ENCODE results near the gene ZBTB7C. TPM values are rescaled to one million over a fixed set of nuclear protein-coding genes. Genes with fewer than 3 reads are reported as not detected.

Gene ZBTB7C
- total and polyA plus RNA-seq, 2 experiments from 2014 or later, result 2.3 to 5.5 TPM

- H3K36me3 ChIP-seq, result no peaks in the 10 kb centered on the region
- no peak for TF ChIP-seq CTCF (IDR thresholded peaks at IDR 0.05; ENCODE audit: low read depth, low read length)
- no peaks in the 10 kb centered on the region for H3K4me1 ChIP-seq (ENCODE audit: low read depth)
- no peak overlapping the region for H3K4me3 ChIP-seq
- DNase-seq (ENCODE audit: low read depth in 1 of 2, low spot score in 1 of 2), result no peak
- no peaks in the 10 kb centered on the region for H3K9me3 ChIP-seq (ENCODE audit: low read depth)
- H3K27me3 ChIP-seq, result no peaks in the 10 kb centered on the region
- no peak overlapping the region for H3K27ac ChIP-seq
Measured at GRCh38 chr18:48203961-48204666, 205.1 kb downstream of the ZBTB7C start.

- no peak for TF ChIP-seq CTCF (IDR thresholded peaks at IDR 0.05; ENCODE audit: low read depth, low read length)
- DNase-seq (ENCODE audit: low read depth in 1 of 2, low spot score in 1 of 2), result no peak
- no peaks in the 10 kb centered on the region for H3K36me3 ChIP-seq
- H3K27ac ChIP-seq, result no peak overlapping the region
- no peaks in the 10 kb centered on the region for H3K9me3 ChIP-seq (ENCODE audit: low read depth)
- no peaks in the 10 kb centered on the region for H3K27me3 ChIP-seq
- no peak overlapping the region for H3K4me3 ChIP-seq
- no peaks in the 10 kb centered on the region for H3K4me1 ChIP-seq (ENCODE audit: low read depth)
Measured at GRCh38 chr18:48203288-48203945, 205.8 kb downstream of the ZBTB7C start.

DNA sequence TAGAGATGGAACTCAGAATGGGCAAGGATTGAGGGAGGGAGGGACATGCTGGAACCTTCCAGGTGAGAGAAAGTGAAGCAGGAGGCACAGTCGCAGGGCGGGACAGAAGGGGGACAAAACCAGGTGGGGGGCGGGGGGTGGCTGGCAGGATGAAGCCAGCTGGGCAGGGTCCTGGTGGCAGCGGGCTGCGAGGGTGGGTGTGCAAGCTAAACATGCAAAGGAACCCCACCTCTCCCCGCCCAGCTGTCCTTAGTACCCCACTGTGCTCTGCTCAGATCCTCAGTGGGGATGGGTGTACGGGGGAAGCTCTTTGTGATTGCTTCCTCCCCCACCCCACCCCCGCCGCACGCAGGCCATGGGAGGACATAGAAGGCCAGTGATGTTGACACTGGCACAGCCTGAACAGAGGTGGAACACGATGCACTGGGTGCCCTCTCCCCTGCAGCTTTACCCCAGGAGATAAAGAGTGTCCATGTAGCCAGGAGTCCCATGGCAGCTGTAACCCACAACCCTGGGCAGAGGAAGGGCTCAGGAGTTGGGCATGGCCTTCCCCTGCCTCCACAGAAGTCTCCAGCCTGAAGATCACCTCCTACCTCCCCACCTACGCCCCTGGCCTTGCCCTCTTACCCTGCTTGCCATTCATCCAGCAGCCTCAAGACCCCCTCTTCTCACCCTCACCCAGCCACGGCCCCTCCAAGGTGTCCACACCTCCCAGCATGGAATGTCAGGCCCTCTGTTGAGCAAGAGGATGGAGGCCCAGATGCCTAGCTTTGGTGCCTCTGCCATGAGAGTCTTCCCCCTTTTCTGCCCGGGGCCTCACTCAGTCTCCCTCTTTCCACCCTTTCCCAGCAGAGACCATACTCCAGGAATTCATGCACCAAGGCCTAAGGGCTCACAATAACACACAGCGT, 206.6 kb downstream of the ZBTB7C start:
- no peak overlapping the region for H3K4me3 ChIP-seq
- no peaks in the 10 kb centered on the region for H3K27me3 ChIP-seq
- no peaks in the 10 kb centered on the region for H3K4me1 ChIP-seq (ENCODE audit: low read depth)
- TF ChIP-seq CTCF (IDR thresholded peaks at IDR 0.05; ENCODE audit: low read depth, low read length), result no peak
- DNase-seq (ENCODE audit: low read depth in 1 of 2, low spot score in 1 of 2), result no peak
- no peaks in the 10 kb centered on the region for H3K36me3 ChIP-seq
- no peak overlapping the region for H3K27ac ChIP-seq
- H3K9me3 ChIP-seq (ENCODE audit: low read depth), result no peaks in the 10 kb centered on the region

DNA sequence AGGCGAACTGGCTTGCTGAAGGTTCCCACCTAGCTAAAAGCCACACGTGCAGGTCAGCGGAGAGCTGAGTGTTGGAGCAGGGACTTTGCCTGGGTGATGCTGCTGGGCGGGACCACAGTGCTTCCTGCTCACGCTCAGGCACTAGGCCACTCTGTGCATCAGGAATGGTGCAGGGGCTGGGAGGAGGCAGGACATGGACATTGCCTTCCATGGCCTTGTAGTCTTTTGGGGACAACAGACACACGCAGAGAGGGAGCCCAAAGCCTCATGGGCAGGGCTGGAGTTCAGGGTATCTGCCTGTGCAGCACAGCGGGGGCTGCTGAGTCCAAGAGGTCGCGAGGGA, 207.2 kb downstream of the ZBTB7C start:
- Histone ChIP-seq H3K4me3 (no peak overlapping the region), H3K36me3 (no peaks in the 10 kb centered on the region), H3K27ac (no peak overlapping the region), H3K27me3 (no peaks in the 10 kb centered on the region), H3K9me3 (ENCODE audit: low read depth) (no peaks in the 10 kb centered on the region), H3K4me1 (ENCODE audit: low read depth) (no peaks in the 10 kb centered on the region)
- DNase-seq (ENCODE audit: low read depth in 1 of 2, low spot score in 1 of 2), result no peak
- no peak for TF ChIP-seq CTCF (IDR thresholded peaks at IDR 0.05; ENCODE audit: low read depth, low read length)

GRCh38 chr18:48201337-48202005, 207.7 kb downstream of the ZBTB7C start:
- H3K4me3 ChIP-seq, result no peak overlapping the region
- H3K36me3 ChIP-seq, result no peaks in the 10 kb centered on the region
- DNase-seq (ENCODE audit: low read depth in 1 of 2, low spot score in 1 of 2), result no peak
- no peak for TF ChIP-seq CTCF (IDR thresholded peaks at IDR 0.05; ENCODE audit: low read depth, low read length)
- H3K9me3 ChIP-seq (ENCODE audit: low read depth), result no peaks in the 10 kb centered on the region
- no peak overlapping the region for H3K27ac ChIP-seq
- no peaks in the 10 kb centered on the region for H3K4me1 ChIP-seq (ENCODE audit: low read depth)
- H3K27me3 ChIP-seq, result no peaks in the 10 kb centered on the region

All from cardiac muscle cell (in vitro differentiated cells and primary cell).